Hepatocyte (in vitro differentiated cells): Measurements from ENCODE around the gene UFL1. TPM values are rescaled to one million over a fixed set of nuclear protein-coding genes. Genes with fewer than 3 reads are reported as not detected.

Source experiments
- DNase-seq: peaks from one replicate; pipeline ENCODE4 v3.0.0-alpha.2; 2016; ENCODE audit warnings: low spot score
- H2AFZ ChIP-seq: fragments of 200-600 bp; sonication (generic); 2 replicates; pipeline ENCODE4 v1.6.0; 2016; ENCODE audit warnings: antibody characterized with exemption, mild to moderate bottlenecking
- H3K27ac ChIP-seq: fragments of 200-600 bp; sonication (generic); 2 replicates; pipeline ENCODE4 v1.5.1; 2016; ENCODE audit warnings: mild to moderate bottlenecking
- H3K27me3 ChIP-seq: fragments of 200-600 bp; sonication (generic); 2 replicates; pipeline ENCODE4 v1.6.1; 2016
- H3K36me3 ChIP-seq: fragments of 200-600 bp; sonication (generic); replicated peaks from 2 replicates; pipeline ENCODE4 v1.5.1; 2016; ENCODE audit warnings: low read depth; ENCODE audit not compliant: insufficient read depth
- H3K4me1 ChIP-seq: fragments of 200-600 bp; sonication (generic); 2 replicates; pipeline ENCODE4 v1.5.1; 2016; ENCODE audit warnings: mild to moderate bottlenecking, moderate library complexity; ENCODE audit not compliant: insufficient read depth
- H3K4me2 ChIP-seq: fragments of 200-600 bp; sonication (generic); 2 replicates; pipeline ENCODE4 v1.6.0; 2016
- H3K4me3 ChIP-seq: fragments of 200-600 bp; sonication (generic); 2 replicates; pipeline ENCODE4 v1.5.1; 2016; ENCODE audit warnings: mild to moderate bottlenecking
- H3K79me2 ChIP-seq: fragments of 200-600 bp; sonication (generic); 2 replicates; pipeline ENCODE4 v1.6.0; 2017; ENCODE audit warnings: mild to moderate bottlenecking
- H3K9me2 ChIP-seq: fragments of 200-600 bp; sonication (generic); replicated peaks from 2 replicates; pipeline ENCODE4 v1.6.0; 2017; ENCODE audit warnings: mild to moderate bottlenecking; ENCODE audit not compliant: insufficient read depth
- H3K9me3 ChIP-seq: fragments of 200-600 bp; sonication (generic); 2 replicates; pipeline ENCODE4 v1.5.1; 2016; ENCODE audit warnings: low read depth, mild to moderate bottlenecking
- H4K20me1 ChIP-seq: fragments of 200-600 bp; sonication (generic); 2 replicates; pipeline ENCODE4 v1.6.0; 2016; ENCODE audit warnings: mild to moderate bottlenecking; ENCODE audit not compliant: insufficient read depth, poor library complexity, severe bottlenecking
- CTCF ChIP-seq: fragments of 200-600 bp; sonication (generic); IDR thresholded peaks from 2 replicates; pipeline ENCODE4 v1.5.1; 2016; ENCODE audit warnings: antibody characterized with exemption, mild to moderate bottlenecking; ENCODE audit not compliant: poor library complexity
- EZH2 ChIP-seq: fragments of 200-600 bp; sonication (generic); IDR thresholded peaks from 2 replicates; pipeline ENCODE4 v1.6.1; 2016; ENCODE audit warnings: antibody characterized with exemption, mild to moderate bottlenecking, borderline replicate concordance
- EZH2phosphoT487 ChIP-seq: fragments of 200-600 bp; sonication (generic); IDR thresholded peaks from one replicate; pipeline ENCODE4 v1.6.1; 2018; ENCODE audit warnings: antibody characterized with exemption, mild to moderate bottlenecking, low read depth, moderate library complexity; ENCODE audit not compliant: unreplicated experiment, severe bottlenecking
- WGBS: methylation state at CpG from one replicate; pipeline ENCODE4 v1.1.6; 2016; ENCODE audit warnings: low lambda C conversion rate; ENCODE audit errors: missing lambda C conversion rate; 5-methylcytosine and 5-hydroxymethylcytosine counted together
- polyA plus RNA-seq: library from polyadenylated mRNA; unstranded; fragments of >200 nt; fragmentation: Nextera tagmentation; extraction: Ambion mirVana; gene quantifications from 2 replicates; pipeline ENCODE4 v1.2.1, GENCODE V29; 2016
- total RNA-seq: library from RNA; depleted of rRNA; stranded (reverse); fragments of >200 nt; gene quantifications from 2 replicates; pipeline ENCODE4 v1.2.3, GENCODE V29; 2014

Gene UFL1
- total and polyA plus RNA-seq, 2 experiments from 2014 or later: 18.8 to 42.4 TPM

DNA sequence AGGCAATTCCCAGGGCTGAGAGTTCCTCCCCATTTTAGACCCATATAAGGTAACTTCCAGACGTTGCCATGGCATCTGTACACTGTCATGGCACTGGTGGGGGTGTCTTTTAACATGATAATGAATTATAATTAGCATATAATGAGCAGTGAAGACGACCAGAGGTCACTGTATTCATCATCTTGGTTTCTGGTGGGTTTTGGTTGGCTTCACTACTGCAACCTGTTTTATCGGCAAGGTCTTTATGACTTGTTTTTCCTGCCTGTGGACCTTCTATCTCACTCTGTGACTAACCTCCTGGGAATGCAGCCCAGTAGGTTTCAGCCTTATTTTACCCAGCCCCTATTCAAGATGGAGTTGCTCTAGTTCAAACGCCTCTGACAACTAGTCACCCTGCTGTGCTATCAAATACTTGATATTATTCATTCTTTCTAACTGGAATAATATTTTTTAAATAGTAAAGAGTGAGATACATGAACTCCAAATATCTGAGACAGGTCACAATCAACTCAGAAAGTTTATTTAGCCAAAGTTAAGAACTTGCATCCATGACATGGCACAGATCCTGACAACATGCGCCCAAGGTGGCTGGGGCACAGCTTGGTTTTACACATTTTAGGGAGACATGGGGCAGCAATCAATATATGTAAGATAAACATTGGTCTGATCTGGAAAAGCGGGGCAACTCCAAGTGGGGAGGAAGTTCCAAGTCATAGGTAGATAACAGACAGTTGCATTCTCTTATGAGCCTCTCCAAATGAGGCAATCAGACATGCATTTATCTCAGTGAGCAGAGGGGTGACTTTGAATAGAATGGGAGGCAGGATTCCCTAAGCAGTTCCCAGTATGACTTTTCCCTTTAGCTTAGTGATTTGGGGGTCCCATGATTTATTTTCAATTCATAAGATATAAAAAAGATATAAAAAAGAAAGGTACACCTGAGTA is 1.2 kb upstream of the UFL1 start:
- H3K9me3 ChIP-seq: no peaks in the 10 kb centered on the region
- H3K79me2 ChIP-seq: peaks cover 43% of the 10 kb centered on the region
- peaks cover 22% of the 10 kb centered on the region for H3K4me1 ChIP-seq
- peak; percentile 64 for DNase-seq
- WGBS: 35% methylated on average over 6 of the region's 6 CpGs
- no peaks in the 10 kb centered on the region for H3K36me3 ChIP-seq
- no peaks in the 10 kb centered on the region for H4K20me1 ChIP-seq
- peak overlapping the region; percentile 99 for H3K27ac ChIP-seq
- H3K9me2 ChIP-seq: no peaks in the 10 kb centered on the region
- TF ChIP-seq EZH2phosphoT487 (no peak), EZH2 (no peak), CTCF (no peak)
- peak overlapping the region; percentile 58 for H3K4me3 ChIP-seq
- peak overlapping the region; percentile 50 for H2AFZ ChIP-seq
- peak overlapping the region; percentile 80 for H3K4me2 ChIP-seq
- H3K27me3 ChIP-seq: no peaks in the 10 kb centered on the region

- peaks cover 43% of the 10 kb centered on the region for H3K79me2 ChIP-seq
- no peaks in the 10 kb centered on the region for H3K9me2 ChIP-seq
- peak overlapping the region; percentile 58 for H3K4me3 ChIP-seq
- H3K36me3 ChIP-seq: no peaks in the 10 kb centered on the region
- H2AFZ ChIP-seq: peak overlapping the region; percentile 50
- no peaks in the 10 kb centered on the region for H3K27me3 ChIP-seq
- H3K27ac ChIP-seq: peak overlapping the region; percentile 99
- H3K4me1 ChIP-seq: peaks cover 22% of the 10 kb centered on the region
- DNase-seq: no peak
- WGBS: 0% methylated on average over 8 of the region's 8 CpGs
- H4K20me1 ChIP-seq: no peaks in the 10 kb centered on the region
- H3K4me2 ChIP-seq: peak overlapping the region; percentile 80
- no peak for TF ChIP-seq EZH2
- no peak for TF ChIP-seq CTCF
- no peak for TF ChIP-seq EZH2phosphoT487
- H3K9me3 ChIP-seq: no peaks in the 10 kb centered on the region
Observed at GRCh38 chr6:96521306-96521643, 331 bp upstream of the UFL1 start.

- Histone ChIP-seq H3K9me2 (no peaks in the 10 kb centered on the region), H3K79me2 (peaks cover 43% of the 10 kb centered on the region), H3K36me3 (no peaks in the 10 kb centered on the region), H3K4me2 (peak overlapping the region; percentile 91), H4K20me1 (no peaks in the 10 kb centered on the region), H3K4me3 (peak overlapping the region; percentile 62), H2AFZ (peak overlapping the region; percentile 83), H3K4me1 (peaks cover 22% of the 10 kb centered on the region), H3K27me3 (no peaks in the 10 kb centered on the region), H3K27ac (peak overlapping the region; percentile 99), H3K9me3 (no peaks in the 10 kb centered on the region)
- 7% methylated on average over 5 of the region's 5 CpGs for WGBS
- peak; percentile 5 for DNase-seq
- no peak for TF ChIP-seq CTCF
- TF ChIP-seq EZH2phosphoT487: no peak
- no peak for TF ChIP-seq EZH2
Observed at GRCh38 chr6:96522465-96523009, 931 bp downstream of the UFL1 start.
